DMS153 (cell line): Measurements from ENCODE around the gene RTF1.

Experiments used
- DNase-seq: peaks from one replicate; lab custom pipeline; 2025; lab: John Stamatoyannopoulos, UW

RTF1 gene

GRCh38 chr15:41505776-41506175 is 88.9 kb downstream of the RTF1 start:
- no peak for DNase-seq

- DNase-seq, result no peak
These were observed 90.0 kb downstream of the RTF1 start for GRCh38 chr15:41506796-41507341.

DNA sequence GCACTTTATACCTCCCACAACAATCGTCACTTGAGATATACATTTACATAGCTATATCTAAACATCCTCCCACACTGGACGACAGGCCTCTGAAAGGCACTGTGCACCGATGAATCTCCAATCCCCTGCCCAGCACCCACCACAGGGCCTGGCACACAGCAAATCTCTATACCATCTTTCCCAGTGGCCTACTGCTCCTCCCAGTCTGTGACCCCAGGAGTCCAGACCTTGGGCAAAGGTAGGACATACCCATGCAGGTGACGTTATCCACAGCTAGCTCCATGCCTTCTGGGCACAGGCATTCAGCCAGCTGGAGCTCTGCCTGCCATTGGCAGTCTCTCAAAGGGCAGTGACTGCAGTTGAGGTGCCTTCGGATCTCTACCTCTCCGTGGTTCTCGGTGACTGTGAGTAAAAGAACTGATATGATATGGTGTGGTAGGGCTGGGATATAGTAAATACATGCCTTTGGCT is 91.0 kb downstream of the RTF1 start:
- no peak for DNase-seq

DNA sequence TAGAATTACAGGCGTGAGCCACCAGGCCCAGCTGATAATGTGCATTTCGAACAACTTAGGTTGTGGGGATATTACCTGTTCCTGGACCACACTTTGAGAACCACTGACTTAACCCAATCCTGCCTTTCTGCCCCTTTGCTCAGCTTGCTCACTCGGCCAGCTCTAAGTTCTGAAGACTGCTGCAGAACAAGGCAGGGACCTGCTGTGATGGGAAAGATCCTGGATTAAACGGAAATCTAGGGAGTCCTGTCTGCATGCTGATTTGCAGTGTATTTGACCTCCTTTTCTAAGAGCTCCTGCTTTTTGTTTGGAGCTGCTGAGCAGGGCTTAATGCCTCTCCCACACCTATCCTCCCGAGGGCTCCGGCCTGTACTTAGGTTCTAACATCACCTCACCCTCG is 93.8 kb downstream of the RTF1 start:
- no peak for DNase-seq

DNA sequence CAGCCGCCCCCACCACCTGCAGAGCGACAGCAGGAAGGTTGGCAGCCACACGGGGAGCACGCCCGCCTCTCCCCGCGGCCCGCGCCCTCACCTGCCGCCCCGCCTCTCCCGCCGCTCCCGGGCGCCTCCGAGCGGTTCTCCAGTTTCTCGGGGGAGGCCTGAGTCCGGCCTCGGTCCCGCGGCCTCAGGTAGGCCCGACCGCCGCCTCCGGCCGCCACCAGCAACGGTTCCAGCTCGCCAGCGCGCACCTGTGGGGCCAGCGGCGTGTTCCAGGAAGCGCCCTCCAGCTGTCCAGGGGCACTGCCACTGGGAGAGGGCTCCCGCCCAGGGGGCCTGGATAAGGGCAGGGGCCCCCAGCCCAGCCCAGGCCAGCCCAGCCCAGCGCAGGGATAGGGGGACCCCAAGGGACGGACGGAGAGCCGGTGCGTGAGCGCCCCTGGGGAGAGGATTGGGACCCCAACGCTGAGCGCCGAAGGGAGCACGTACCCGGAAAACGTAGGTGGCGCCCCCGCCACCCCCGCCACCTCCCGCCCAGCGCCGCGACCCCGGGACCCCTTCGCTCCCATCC is 94.5 kb downstream of the RTF1 start:
- DNase-seq, result no peak

- DNase-seq, result no peak
These were observed 95.0 kb downstream of the RTF1 start for GRCh38 chr15:41511899-41512369.

GRCh38 chr15:41512512-41512939 is 95.6 kb downstream of the RTF1 start:
- no peak for DNase-seq

DNA sequence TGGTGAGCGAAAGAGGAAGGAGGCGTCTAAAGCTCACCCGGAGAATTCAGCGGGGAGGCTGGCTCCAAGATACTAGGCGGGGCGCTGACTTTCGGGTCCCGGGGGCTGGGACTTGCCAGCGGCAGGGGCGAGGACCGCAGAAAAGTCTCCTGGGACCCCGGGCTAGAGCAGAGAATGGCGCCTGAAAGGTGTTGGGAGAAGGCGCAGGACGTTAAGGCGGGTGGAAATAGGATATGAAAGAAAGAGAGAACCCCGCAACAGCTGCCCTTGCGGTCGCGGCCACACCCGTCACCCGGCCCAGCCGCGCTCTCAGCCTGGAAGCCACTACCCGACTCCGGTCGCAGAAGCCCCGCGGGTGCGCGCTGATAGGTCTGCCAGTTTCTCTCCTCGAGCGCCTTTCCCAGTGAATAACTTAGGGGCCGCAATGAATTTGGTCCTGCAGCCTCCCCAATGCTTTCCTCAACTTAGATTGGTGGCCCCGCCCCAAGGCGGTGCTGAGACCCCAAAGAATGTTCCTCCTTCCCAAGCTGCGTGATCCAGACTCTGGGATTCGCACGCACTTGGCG is 96.1 kb downstream of the RTF1 start:
- DNase-seq, result no peak

GRCh38 chr15:41513506-41514227 is 96.8 kb downstream of the RTF1 start, which contains the start of gene LTK:
Gene LTK, minus strand, starts transcription at chr15:41513827. Its CDS starts 118 bp downstream, at chr15:41513709.
- no peak for DNase-seq

GRCh38 chr15:41517895-41518449 is 101.1 kb downstream of the RTF1 start:
- no peak for DNase-seq

DNA sequence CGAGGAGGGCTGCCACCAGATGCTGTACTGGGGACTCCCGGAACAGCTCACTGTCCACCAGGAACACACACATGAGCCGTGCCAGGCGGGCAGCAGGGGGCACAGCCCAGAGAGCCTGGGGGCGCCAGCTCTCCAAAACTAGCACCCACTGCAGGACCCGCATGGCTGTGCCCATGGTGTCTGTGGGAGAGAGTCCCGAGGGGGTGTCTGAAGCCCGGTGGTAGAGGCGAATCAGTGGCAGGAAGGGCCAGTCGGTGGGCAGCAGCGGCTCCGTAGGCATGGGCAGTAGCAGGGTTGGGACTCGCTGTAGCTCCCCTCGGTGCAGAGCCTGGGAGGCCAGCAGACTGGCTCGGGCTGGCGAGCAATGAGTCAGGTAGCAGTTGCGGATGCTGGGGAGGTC is 103.7 kb downstream of the RTF1 start:
- no peak for DNase-seq

- DNase-seq, result no peak
These were observed 104.7 kb downstream of the RTF1 start for GRCh38 chr15:41521614-41522013.

DNA sequence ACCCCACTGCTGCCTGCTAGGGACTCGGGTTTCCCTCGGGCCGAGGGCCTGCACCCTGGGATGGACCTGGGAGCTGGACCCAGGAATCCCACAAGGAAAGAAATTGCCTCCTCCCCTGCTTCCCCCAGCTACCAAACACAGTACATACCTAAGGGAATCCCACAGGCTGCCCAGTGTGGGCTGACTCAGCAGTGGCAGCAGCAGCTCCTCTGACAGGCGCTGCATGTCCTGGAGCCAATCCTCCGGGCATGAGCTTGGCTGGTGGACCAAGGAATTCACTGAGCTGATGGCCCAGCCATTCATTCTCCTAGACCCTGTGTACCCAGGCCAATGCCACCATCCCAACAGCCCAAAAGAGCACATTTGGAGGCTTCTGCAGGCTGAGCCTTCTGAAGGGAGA is 106.2 kb downstream of the RTF1 start:
- DNase-seq, result no peak

GRCh38 chr15:41530363-41530956 is 113.6 kb downstream of the RTF1 start:
- DNase-seq, result no peak
